Measurements from ENCODE around the gene TBX19.

GRCh38 chr1:168348146-168348709 lies 67.6 kb downstream of the TBX19 start:
- TF ChIP-seq GATA2 (IDR thresholded peaks at IDR 0.05; ENCODE audit: low read depth, low read length) = no peak
- no peak for TF ChIP-seq GATA3 (IDR thresholded peaks at IDR 0.05; ENCODE audit: low read depth, low read length)

Data from SH-SY5Y (cell line).